ENCODE data around the gene DKK3.

The DKK3 gene

GRCh38 chr11:11948242-11948947, 60.0 kb downstream of the DKK3 start:
- TF ChIP-seq CTCF (conservative IDR thresholded peaks at IDR 0.05; ENCODE audit: low read depth, low read length) = no peak
- no peak for DNase-seq (ENCODE audit: low read depth)
- no peak overlapping the region for H3K4me3 ChIP-seq (ENCODE audit: low read length)

GRCh38 chr11:11947825-11948224, 60.6 kb downstream of the DKK3 start:
- no peak for TF ChIP-seq CTCF (conservative IDR thresholded peaks at IDR 0.05; ENCODE audit: low read depth, low read length)
- no peak for DNase-seq (ENCODE audit: low read depth)
- H3K4me3 ChIP-seq (ENCODE audit: low read length) = no peak overlapping the region

GRCh38 chr11:11946878-11947277, 61.5 kb downstream of the DKK3 start:
- TF ChIP-seq CTCF (conservative IDR thresholded peaks at IDR 0.05; ENCODE audit: low read depth, low read length) = no peak
- DNase-seq (ENCODE audit: low read depth) = no peak

GRCh38 chr11:11946180-11946579, 62.2 kb downstream of the DKK3 start:
- no peak overlapping the region for H3K4me3 ChIP-seq (ENCODE audit: low read length)
- no peak for TF ChIP-seq CTCF (conservative IDR thresholded peaks at IDR 0.05; ENCODE audit: low read depth, low read length)
- no peak for DNase-seq (ENCODE audit: low read depth)

More at GRCh38 chr11:11946878-11947277, 61.5 kb downstream of the DKK3 start:
- H3K4me3 ChIP-seq (ENCODE audit: low read length) = no peak overlapping the region

- TF ChIP-seq CTCF (conservative IDR thresholded peaks at IDR 0.05; ENCODE audit: low read depth, low read length) = no peak
- H3K4me3 ChIP-seq (ENCODE audit: low read length) = no peak overlapping the region
- DNase-seq (ENCODE audit: low read depth) = no peak
These were observed 64.0 kb downstream of the DKK3 start for GRCh38 chr11:11944444-11944843.

- DNase-seq (ENCODE audit: low read depth) = no peak
- no peak for TF ChIP-seq CTCF (conservative IDR thresholded peaks at IDR 0.05; ENCODE audit: low read depth, low read length)
- no peak overlapping the region for H3K4me3 ChIP-seq (ENCODE audit: low read length)
These were observed 65.8 kb downstream of the DKK3 start for GRCh38 chr11:11942668-11943067.

- no peak overlapping the region for H3K4me3 ChIP-seq (ENCODE audit: low read length)
- TF ChIP-seq CTCF (conservative IDR thresholded peaks at IDR 0.05; ENCODE audit: low read depth, low read length) = no peak
- DNase-seq (ENCODE audit: low read depth) = no peak
These were observed 67.9 kb downstream of the DKK3 start for GRCh38 chr11:11940551-11940950.
